Measurements from ENCODE around the gene SPIN2B.
"Not testable (repeated sequence)": the region's sequence is repeated elsewhere in the genome, so short reads cannot be mapped to it uniquely, and the experiment has no call there.

SPIN2B gene

GRCh38 chrX:57121162-57121755, at the start of gene SPIN2B:
Gene SPIN2B, minus strand, starts transcription at chrX:57121548.
- Mint-ChIP-seq H3K4me3 (peak within 1 kb of the TSS; percentile 92), H3K4me1 (ENCODE audit: low read depth) (no peaks in the 10 kb centered on the region), H3K36me3 (ENCODE audit: low read depth) (peaks cover 6% of the 10 kb centered on the region)

GRCh38 chrX:57156397-57157049, 35.2 kb upstream of the SPIN2B start:
- H3K4me1 Mint-ChIP-seq (ENCODE audit: low read depth) = no peaks in the 10 kb centered on the region
- no peak for DNase-seq (ENCODE audit: low spot score)
- H3K27me3 Mint-ChIP-seq (ENCODE audit: low read depth) = no peaks in the 10 kb centered on the region
- H3K9me3 Mint-ChIP-seq = peaks cover under 1% of the 10 kb centered on the region
- no peak overlapping the region for H3K4me3 Mint-ChIP-seq
- H3K36me3 Mint-ChIP-seq (ENCODE audit: low read depth) = no peaks in the 10 kb centered on the region
- H3K27ac Mint-ChIP-seq = no peak overlapping the region

More at GRCh38 chrX:57121162-57121755, at the start of gene SPIN2B:
- H3K27me3 Mint-ChIP-seq (ENCODE audit: low read depth) = no peaks in the 10 kb centered on the region
- H3K9me3 Mint-ChIP-seq = no peaks in the 10 kb centered on the region
- H3K27ac Mint-ChIP-seq = peak within 1 kb of the TSS; percentile 88
- peak; percentile 84 for DNase-seq (ENCODE audit: low spot score)

- H3K27ac Mint-ChIP-seq = no peak overlapping the region
- no peak overlapping the region for H3K4me3 Mint-ChIP-seq
- H3K27me3 Mint-ChIP-seq (ENCODE audit: low read depth) = no peaks in the 10 kb centered on the region
- H3K4me1 Mint-ChIP-seq (ENCODE audit: low read depth) = no peaks in the 10 kb centered on the region
- H3K36me3 Mint-ChIP-seq (ENCODE audit: low read depth) = no peaks in the 10 kb centered on the region
- DNase-seq (ENCODE audit: low spot score) = no peak
- H3K9me3 Mint-ChIP-seq = peaks cover 4% of the 10 kb centered on the region
These were observed 33.8 kb upstream of the SPIN2B start for GRCh38 chrX:57155171-57155570.

GRCh38 chrX:57152222-57152621, 30.9 kb upstream of the SPIN2B start:
- not testable (repeated sequence) for DNase-seq (ENCODE audit: low spot score); H3K4me1 Mint-ChIP-seq (ENCODE audit: low read depth); H3K4me3 Mint-ChIP-seq; H3K27me3 Mint-ChIP-seq (ENCODE audit: low read depth); H3K27ac Mint-ChIP-seq; H3K9me3 Mint-ChIP-seq; H3K36me3 Mint-ChIP-seq (ENCODE audit: low read depth)

- no peaks in the 10 kb centered on the region for H3K36me3 Mint-ChIP-seq (ENCODE audit: low read depth)
- H3K27ac Mint-ChIP-seq = no peak overlapping the region
- H3K27me3 Mint-ChIP-seq (ENCODE audit: low read depth) = no peaks in the 10 kb centered on the region
- H3K4me1 Mint-ChIP-seq (ENCODE audit: low read depth) = peaks cover 6% of the 10 kb centered on the region
- H3K9me3 Mint-ChIP-seq = no peaks in the 10 kb centered on the region
- H3K4me3 Mint-ChIP-seq = no peak overlapping the region
- no peak for DNase-seq (ENCODE audit: low spot score)
These were observed 17.3 kb upstream of the SPIN2B start for GRCh38 chrX:57138674-57139073.

- H3K4me3 Mint-ChIP-seq = no peak overlapping the region
These were observed 16.2 kb upstream of the SPIN2B start for GRCh38 chrX:57137501-57137900.

GRCh38 chrX:57137073-57137472, 15.7 kb upstream of the SPIN2B start, which contains the start of gene SPIN2A:
Gene SPIN2A, minus strand, starts transcription at chrX:57137397. Its CDS starts 800 bp downstream, at chrX:57136597.
- H3K27ac Mint-ChIP-seq = not testable (repeated sequence)

More at GRCh38 chrX:57137501-57137900, 16.2 kb upstream of the SPIN2B start:
- Mint-ChIP-seq H3K36me3 (ENCODE audit: low read depth) (peaks cover 1% of the 10 kb centered on the region), H3K27ac (no peak overlapping the region), H3K27me3 (ENCODE audit: low read depth) (no peaks in the 10 kb centered on the region), H3K9me3 (no peaks in the 10 kb centered on the region), H3K4me1 (ENCODE audit: low read depth) (peaks cover 6% of the 10 kb centered on the region)
- no peak for DNase-seq (ENCODE audit: low spot score)

GRCh38 chrX:57136589-57136988, 15.2 kb upstream of the SPIN2B start:
- not testable (repeated sequence) for H3K9me3 Mint-ChIP-seq; H3K4me3 Mint-ChIP-seq; H3K36me3 Mint-ChIP-seq (ENCODE audit: low read depth); H3K27ac Mint-ChIP-seq; H3K27me3 Mint-ChIP-seq (ENCODE audit: low read depth); DNase-seq (ENCODE audit: low spot score); H3K4me1 Mint-ChIP-seq (ENCODE audit: low read depth)

More at GRCh38 chrX:57137073-57137472, 15.7 kb upstream of the SPIN2B start, which contains the start of gene SPIN2A:
- not testable (repeated sequence) for H3K27me3 Mint-ChIP-seq (ENCODE audit: low read depth); H3K4me1 Mint-ChIP-seq (ENCODE audit: low read depth); H3K4me3 Mint-ChIP-seq; H3K36me3 Mint-ChIP-seq (ENCODE audit: low read depth); H3K9me3 Mint-ChIP-seq; DNase-seq (ENCODE audit: low spot score)

- no peaks in the 10 kb centered on the region for H3K9me3 Mint-ChIP-seq
- no peaks in the 10 kb centered on the region for H3K4me1 Mint-ChIP-seq (ENCODE audit: low read depth)
- H3K4me3 Mint-ChIP-seq = no peak overlapping the region
- H3K36me3 Mint-ChIP-seq (ENCODE audit: low read depth) = peaks cover 1% of the 10 kb centered on the region
- H3K27me3 Mint-ChIP-seq (ENCODE audit: low read depth) = no peaks in the 10 kb centered on the region
- DNase-seq (ENCODE audit: low spot score) = no peak
- no peak overlapping the region for H3K27ac Mint-ChIP-seq
These were observed 13.9 kb upstream of the SPIN2B start for GRCh38 chrX:57135287-57135686.

- no peak for DNase-seq (ENCODE audit: low spot score)
- Mint-ChIP-seq H3K27me3 (ENCODE audit: low read depth) (no peaks in the 10 kb centered on the region), H3K4me3 (no peak overlapping the region), H3K27ac (no peak overlapping the region), H3K4me1 (ENCODE audit: low read depth) (no peaks in the 10 kb centered on the region), H3K36me3 (ENCODE audit: low read depth) (peaks cover 1% of the 10 kb centered on the region), H3K9me3 (no peaks in the 10 kb centered on the region)
These were observed 13.4 kb upstream of the SPIN2B start for GRCh38 chrX:57134702-57135101.

- H3K4me1 Mint-ChIP-seq (ENCODE audit: low read depth) = no peaks in the 10 kb centered on the region
- H3K27me3 Mint-ChIP-seq (ENCODE audit: low read depth) = no peaks in the 10 kb centered on the region
- no peak for DNase-seq (ENCODE audit: low spot score)
- no peaks in the 10 kb centered on the region for H3K9me3 Mint-ChIP-seq
- H3K4me3 Mint-ChIP-seq = no peak overlapping the region
- H3K36me3 Mint-ChIP-seq (ENCODE audit: low read depth) = peaks cover 1% of the 10 kb centered on the region
- H3K27ac Mint-ChIP-seq = no peak overlapping the region
These were observed 12.4 kb upstream of the SPIN2B start for GRCh38 chrX:57133706-57134105.

- H3K9me3 Mint-ChIP-seq; H3K27me3 Mint-ChIP-seq (ENCODE audit: low read depth); DNase-seq (ENCODE audit: low spot score); H3K4me1 Mint-ChIP-seq (ENCODE audit: low read depth); H3K36me3 Mint-ChIP-seq (ENCODE audit: low read depth); H3K27ac Mint-ChIP-seq; H3K4me3 Mint-ChIP-seq: not testable (repeated sequence)
These were observed 11.9 kb upstream of the SPIN2B start for GRCh38 chrX:57133284-57133683.

- H3K9me3 Mint-ChIP-seq = no peaks in the 10 kb centered on the region
- no peak for DNase-seq (ENCODE audit: low spot score)
- no peaks in the 10 kb centered on the region for H3K4me1 Mint-ChIP-seq (ENCODE audit: low read depth)
- H3K4me3 Mint-ChIP-seq = no peak overlapping the region
- peaks cover 1% of the 10 kb centered on the region for H3K36me3 Mint-ChIP-seq (ENCODE audit: low read depth)
- H3K27me3 Mint-ChIP-seq (ENCODE audit: low read depth) = no peaks in the 10 kb centered on the region
- H3K27ac Mint-ChIP-seq = no peak overlapping the region
These were observed 10.7 kb upstream of the SPIN2B start for GRCh38 chrX:57132046-57132445.

GRCh38 chrX:57121816-57122215, 468 bp upstream of the SPIN2B start:
- Mint-ChIP-seq H3K27me3 (ENCODE audit: low read depth) (no peaks in the 10 kb centered on the region), H3K27ac (peak overlapping the region; percentile 88), H3K4me1 (ENCODE audit: low read depth) (no peaks in the 10 kb centered on the region), H3K4me3 (peak overlapping the region; percentile 92), H3K36me3 (ENCODE audit: low read depth) (peaks cover 6% of the 10 kb centered on the region), H3K9me3 (no peaks in the 10 kb centered on the region)
- no peak for DNase-seq (ENCODE audit: low spot score)
